ENCODE data around the gene UPK1A. TPM values are rescaled to one million over a fixed set of nuclear protein-coding genes. Genes with fewer than 3 reads are reported as not detected.
A peak's percentile ranks its signal among the peaks of the same experiment; 100 is the strongest.

The UPK1A gene
- total and polyA plus RNA-seq, 9 of the 15 experiments (the other 6 are each of a cell fraction or from before 2014, with no cell fraction given): 0.06 to 0.13 TPM; not detected in 7

DNA sequence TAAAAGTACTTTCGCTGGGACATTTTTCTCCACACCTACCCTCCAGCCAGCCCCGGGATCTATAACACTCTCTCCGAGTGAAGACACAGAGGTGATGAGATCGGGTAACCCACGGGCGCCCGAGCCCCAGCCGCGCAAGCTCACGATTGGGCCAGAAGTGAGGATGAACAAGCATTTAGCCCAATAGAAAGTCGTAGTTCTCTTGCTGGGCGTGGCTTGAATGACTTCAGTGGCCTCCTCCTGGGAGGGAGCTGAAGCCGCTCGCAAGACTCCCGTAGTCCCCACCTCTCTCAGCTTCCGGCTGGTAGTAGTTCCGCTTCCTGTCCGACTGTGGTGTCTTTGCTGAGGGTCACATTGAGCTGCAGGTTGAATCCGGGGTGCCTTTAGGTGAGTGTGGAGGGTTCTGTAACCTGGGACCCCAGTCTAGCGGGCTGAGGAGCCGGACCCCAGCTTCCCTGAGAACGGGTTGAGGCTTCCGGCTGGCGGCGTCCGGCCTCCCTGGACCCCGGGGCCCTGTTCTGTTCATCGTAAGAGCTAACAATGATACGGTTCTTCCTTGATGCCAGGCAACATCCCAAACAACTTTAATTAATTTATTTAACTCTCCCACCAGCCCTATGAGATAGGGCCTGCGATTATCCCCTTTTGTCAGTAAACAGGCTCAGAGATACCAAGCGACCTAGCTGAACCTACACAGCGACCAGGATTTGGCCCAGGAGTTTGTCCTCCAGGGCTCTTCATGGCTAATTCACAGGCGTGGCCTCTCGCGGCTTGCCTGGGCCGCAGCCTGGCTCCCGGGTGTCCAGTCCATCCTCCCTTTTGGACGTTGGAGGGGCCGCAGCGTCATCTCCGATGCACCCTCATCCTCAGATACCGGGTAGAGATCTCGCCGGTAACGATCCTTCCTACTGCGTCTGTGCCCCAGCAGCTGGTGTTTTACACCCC is 18.0 kb upstream of the UPK1A start, which contains the start of gene COX6B1 (continued):
- TF ChIP-seq, protein P1, sequence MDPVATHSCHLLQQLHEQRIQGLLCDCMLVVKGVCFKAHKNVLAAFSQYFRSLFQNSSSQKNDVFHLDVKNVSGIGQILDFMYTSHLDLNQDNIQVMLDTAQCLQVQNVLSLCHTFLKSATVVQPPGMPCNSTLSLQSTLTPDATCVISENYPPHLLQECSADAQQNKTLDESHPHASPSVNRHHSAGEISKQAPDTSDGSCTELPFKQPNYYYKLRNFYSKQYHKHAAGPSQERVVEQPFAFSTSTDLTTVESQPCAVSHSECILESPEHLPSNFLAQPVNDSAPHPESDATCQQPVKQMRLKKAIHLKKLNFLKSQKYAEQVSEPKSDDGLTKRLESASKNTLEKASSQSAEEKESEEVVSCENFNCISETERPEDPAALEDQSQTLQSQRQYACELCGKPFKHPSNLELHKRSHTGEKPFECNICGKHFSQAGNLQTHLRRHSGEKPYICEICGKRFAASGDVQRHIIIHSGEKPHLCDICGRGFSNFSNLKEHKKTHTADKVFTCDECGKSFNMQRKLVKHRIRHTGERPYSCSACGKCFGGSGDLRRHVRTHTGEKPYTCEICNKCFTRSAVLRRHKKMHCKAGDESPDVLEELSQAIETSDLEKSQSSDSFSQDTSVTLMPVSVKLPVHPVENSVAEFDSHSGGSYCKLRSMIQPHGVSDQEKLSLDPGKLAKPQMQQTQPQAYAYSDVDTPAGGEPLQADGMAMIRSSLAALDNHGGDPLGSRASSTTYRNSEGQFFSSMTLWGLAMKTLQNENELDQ (CRISPR knock-in tag; IDR thresholded peaks at IDR 0.05; ENCODE audit: borderline replicate concordance): no peak
- TF ChIP-seq HDAC1 (IDR thresholded peaks at IDR 0.05) (0 out of 4 replicates have a peak, but pooled peaks of 1 of the 2 experiments have one; percentile 53), CREM (IDR thresholded peaks at IDR 0.05; ENCODE audit: low read depth) (peak; percentile 59), NFRKB (IDR thresholded peaks at IDR 0.05; ENCODE audit: low read depth) (no peak), HDGF (IDR thresholded peaks at IDR 0.05) (no peak), YY1 (IDR thresholded peaks at IDR 0.05; ENCODE audit: borderline replicate concordance in 1 of 3, control insufficient read depth in 1 of 3, extremely low read depth in 1 of 3, insufficient read depth in 3 of 3, insufficient read length in 1 of 3, insufficient replicate concordance in 2 of 3, low read depth in 1 of 3, low read length in 2 of 3) (peak in 1 of 3 experiments; percentile 29), ETV1 (tag; conservative IDR thresholded peaks at IDR 0.05; ENCODE audit: low read depth) (peak; percentile 87), RB1 (IDR thresholded peaks at IDR 0.05; ENCODE audit: low read depth) (0 out of 2 replicates have a peak, but pooled peaks have one; percentile 10), RBM22 (IDR thresholded peaks at IDR 0.05; ENCODE audit: low read depth, low read length, poor library complexity, severe bottlenecking) (no peak), ZNF174 (CRISPR knock-in tag; IDR thresholded peaks at IDR 0.05) (no peak), EP400 (IDR thresholded peaks at IDR 0.05) (peak; percentile 61), OTX1 (CRISPR knock-in tag; IDR thresholded peaks at IDR 0.05) (0 out of 2 replicates have a peak, but pooled peaks have one; percentile 70)
- TF ChIP-seq, protein P2, sequence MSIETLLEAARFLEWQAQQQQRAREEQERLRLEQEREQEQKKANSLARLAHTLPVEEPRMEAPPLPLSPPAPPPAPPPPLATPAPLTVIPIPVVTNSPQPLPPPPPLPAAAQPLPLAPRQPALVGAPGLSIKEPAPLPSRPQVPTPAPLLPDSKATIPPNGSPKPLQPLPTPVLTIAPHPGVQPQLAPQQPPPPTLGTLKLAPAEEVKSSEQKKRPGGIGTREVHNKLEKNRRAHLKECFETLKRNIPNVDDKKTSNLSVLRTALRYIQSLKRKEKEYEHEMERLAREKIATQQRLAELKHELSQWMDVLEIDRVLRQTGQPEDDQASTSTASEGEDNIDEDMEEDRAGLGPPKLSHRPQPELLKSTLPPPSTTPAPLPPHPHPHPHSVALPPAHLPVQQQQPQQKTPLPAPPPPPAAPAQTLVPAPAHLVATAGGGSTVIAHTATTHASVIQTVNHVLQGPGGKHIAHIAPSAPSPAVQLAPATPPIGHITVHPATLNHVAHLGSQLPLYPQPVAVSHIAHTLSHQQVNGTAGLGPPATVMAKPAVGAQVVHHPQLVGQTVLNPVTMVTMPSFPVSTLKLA (conservative IDR thresholded peaks at IDR 0.05): peak in 1 of 2 experiments; percentile 48; a peak in 1 of 4 replicates
- TF ChIP-seq, protein P3, sequence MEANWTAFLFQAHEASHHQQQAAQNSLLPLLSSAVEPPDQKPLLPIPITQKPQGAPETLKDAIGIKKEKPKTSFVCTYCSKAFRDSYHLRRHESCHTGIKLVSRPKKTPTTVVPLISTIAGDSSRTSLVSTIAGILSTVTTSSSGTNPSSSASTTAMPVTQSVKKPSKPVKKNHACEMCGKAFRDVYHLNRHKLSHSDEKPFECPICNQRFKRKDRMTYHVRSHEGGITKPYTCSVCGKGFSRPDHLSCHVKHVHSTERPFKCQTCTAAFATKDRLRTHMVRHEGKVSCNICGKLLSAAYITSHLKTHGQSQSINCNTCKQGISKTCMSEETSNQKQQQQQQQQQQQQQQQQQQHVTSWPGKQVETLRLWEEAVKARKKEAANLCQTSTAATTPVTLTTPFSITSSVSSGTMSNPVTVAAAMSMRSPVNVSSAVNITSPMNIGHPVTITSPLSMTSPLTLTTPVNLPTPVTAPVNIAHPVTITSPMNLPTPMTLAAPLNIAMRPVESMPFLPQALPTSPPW (CRISPR knock-in tag; IDR thresholded peaks at IDR 0.05): peak; percentile 62
- TF ChIP-seq, protein P4, sequence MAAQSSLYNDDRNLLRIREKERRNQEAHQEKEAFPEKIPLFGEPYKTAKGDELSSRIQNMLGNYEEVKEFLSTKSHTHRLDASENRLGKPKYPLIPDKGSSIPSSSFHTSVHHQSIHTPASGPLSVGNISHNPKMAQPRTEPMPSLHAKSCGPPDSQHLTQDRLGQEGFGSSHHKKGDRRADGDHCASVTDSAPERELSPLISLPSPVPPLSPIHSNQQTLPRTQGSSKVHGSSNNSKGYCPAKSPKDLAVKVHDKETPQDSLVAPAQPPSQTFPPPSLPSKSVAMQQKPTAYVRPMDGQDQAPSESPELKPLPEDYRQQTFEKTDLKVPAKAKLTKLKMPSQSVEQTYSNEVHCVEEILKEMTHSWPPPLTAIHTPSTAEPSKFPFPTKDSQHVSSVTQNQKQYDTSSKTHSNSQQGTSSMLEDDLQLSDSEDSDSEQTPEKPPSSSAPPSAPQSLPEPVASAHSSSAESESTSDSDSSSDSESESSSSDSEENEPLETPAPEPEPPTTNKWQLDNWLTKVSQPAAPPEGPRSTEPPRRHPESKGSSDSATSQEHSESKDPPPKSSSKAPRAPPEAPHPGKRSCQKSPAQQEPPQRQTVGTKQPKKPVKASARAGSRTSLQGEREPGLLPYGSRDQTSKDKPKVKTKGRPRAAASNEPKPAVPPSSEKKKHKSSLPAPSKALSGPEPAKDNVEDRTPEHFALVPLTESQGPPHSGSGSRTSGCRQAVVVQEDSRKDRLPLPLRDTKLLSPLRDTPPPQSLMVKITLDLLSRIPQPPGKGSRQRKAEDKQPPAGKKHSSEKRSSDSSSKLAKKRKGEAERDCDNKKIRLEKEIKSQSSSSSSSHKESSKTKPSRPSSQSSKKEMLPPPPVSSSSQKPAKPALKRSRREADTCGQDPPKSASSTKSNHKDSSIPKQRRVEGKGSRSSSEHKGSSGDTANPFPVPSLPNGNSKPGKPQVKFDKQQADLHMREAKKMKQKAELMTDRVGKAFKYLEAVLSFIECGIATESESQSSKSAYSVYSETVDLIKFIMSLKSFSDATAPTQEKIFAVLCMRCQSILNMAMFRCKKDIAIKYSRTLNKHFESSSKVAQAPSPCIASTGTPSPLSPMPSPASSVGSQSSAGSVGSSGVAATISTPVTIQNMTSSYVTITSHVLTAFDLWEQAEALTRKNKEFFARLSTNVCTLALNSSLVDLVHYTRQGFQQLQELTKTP (IDR thresholded peaks at IDR 0.05; ENCODE audit: low read depth in 1 of 2, partially characterized antibody in 2 of 2): peak in 1 of 2 experiments; percentile 59

All from K562 (cell line).